ENCODE results near the gene KATNB1. TPM values are rescaled to one million over a fixed set of nuclear protein-coding genes. Genes with fewer than 3 reads are reported as not detected.
"Not testable (repeated sequence)": the region's sequence is repeated elsewhere in the genome, so short reads cannot be mapped to it uniquely, and the experiment has no call there.

KATNB1 gene
- polyA plus RNA-seq, 2 donors: 10.5 to 16.5 TPM

GRCh38 chr16:57794849-57795430 is 59.4 kb downstream of the KATNB1 start:
- Histone ChIP-seq H3K4me1 (ENCODE audit: control insufficient read depth in 2 of 2, insufficient read depth in 2 of 2, low read length in 1 of 2) (peaks cover 3 to 9% of the 10 kb centered on the region in 2 donors), H3K27me3 (ENCODE audit: control insufficient read depth in 1 of 2, insufficient read depth in 2 of 2, low read length in 2 of 2) (no peaks in the 10 kb centered on the region), H3K9me3 (ENCODE audit: control insufficient read depth in 2 of 2, insufficient read depth in 1 of 2, low read depth in 1 of 2, low read length in 1 of 2) (no peaks in the 10 kb centered on the region), H3K27ac (ENCODE audit: low read depth in 2 of 2, low read length in 1 of 2) (no peak overlapping the region), H3K4me3 (ENCODE audit: low read depth in 1 of 2, low read length in 2 of 2) (no peak overlapping the region), H3K36me3 (ENCODE audit: control insufficient read depth in 2 of 2, insufficient read depth in 2 of 2, low read length in 1 of 2) (peaks cover 0 to 8% of the 10 kb centered on the region in 2 donors)
- 84 to 89% methylated on average over 18 of the region's 18 CpGs for WGBS, 2 donors

- WGBS, 2 donors: 30 to 41% methylated on average over 9 of the region's 9 CpGs
- Histone ChIP-seq H3K36me3 (ENCODE audit: control insufficient read depth in 2 of 2, insufficient read depth in 2 of 2, low read length in 1 of 2) (peaks cover 0 to 8% of the 10 kb centered on the region in 2 donors), H3K9me3 (ENCODE audit: control insufficient read depth in 2 of 2, insufficient read depth in 1 of 2, low read depth in 1 of 2, low read length in 1 of 2) (no peaks in the 10 kb centered on the region), H3K27me3 (ENCODE audit: control insufficient read depth in 1 of 2, insufficient read depth in 2 of 2, low read length in 2 of 2) (no peaks in the 10 kb centered on the region), H3K4me1 (ENCODE audit: control insufficient read depth in 2 of 2, insufficient read depth in 2 of 2, low read length in 1 of 2) (peaks cover 6 to 13% of the 10 kb centered on the region in 2 donors), H3K27ac (ENCODE audit: low read depth in 2 of 2, low read length in 1 of 2) (no peak overlapping the region), H3K4me3 (ENCODE audit: low read depth in 1 of 2, low read length in 2 of 2) (peak overlapping the region; percentile 32 to 36)
Measured at GRCh38 chr16:57795431-57795878, 59.9 kb downstream of the KATNB1 start.

- H3K27ac ChIP-seq (ENCODE audit: low read depth in 2 of 2, low read length in 1 of 2); H3K9me3 ChIP-seq (ENCODE audit: control insufficient read depth in 2 of 2, insufficient read depth in 1 of 2, low read depth in 1 of 2, low read length in 1 of 2); H3K36me3 ChIP-seq (ENCODE audit: control insufficient read depth in 2 of 2, insufficient read depth in 2 of 2, low read length in 1 of 2); H3K27me3 ChIP-seq (ENCODE audit: control insufficient read depth in 1 of 2, insufficient read depth in 2 of 2, low read length in 2 of 2): not testable (repeated sequence)
- 84 to 90% methylated on average over 5 of the region's 5 CpGs for WGBS, 2 donors
- H3K4me1 ChIP-seq (ENCODE audit: control insufficient read depth in 2 of 2, insufficient read depth in 2 of 2, low read length in 1 of 2): peaks cover 6 to 14% of the 10 kb centered on the region in 2 donors
- H3K4me3 ChIP-seq (ENCODE audit: low read depth in 1 of 2, low read length in 2 of 2): peak overlapping the region; percentile 4 to 50
Measured at GRCh38 chr16:57796014-57796413, 60.4 kb downstream of the KATNB1 start.

- peaks cover 6 to 15% of the 10 kb centered on the region in 2 donors for H3K4me1 ChIP-seq (ENCODE audit: control insufficient read depth in 2 of 2, insufficient read depth in 2 of 2, low read length in 1 of 2)
- no peaks in the 10 kb centered on the region for H3K27me3 ChIP-seq (ENCODE audit: control insufficient read depth in 1 of 2, insufficient read depth in 2 of 2, low read length in 2 of 2)
- peaks cover 0 to 4% of the 10 kb centered on the region in 2 donors for H3K36me3 ChIP-seq (ENCODE audit: control insufficient read depth in 2 of 2, insufficient read depth in 2 of 2, low read length in 1 of 2)
- H3K27ac ChIP-seq (ENCODE audit: low read depth in 2 of 2, low read length in 1 of 2): peak overlapping the region; percentile 81 to 87
- H3K9me3 ChIP-seq (ENCODE audit: control insufficient read depth in 2 of 2, insufficient read depth in 1 of 2, low read depth in 1 of 2, low read length in 1 of 2): no peaks in the 10 kb centered on the region
- 56 to 70% methylated on average over 13 of the region's 13 CpGs for WGBS, 2 donors
- H3K4me3 ChIP-seq (ENCODE audit: low read depth in 1 of 2, low read length in 2 of 2): peak overlapping the region; percentile 50 to 59
Measured at GRCh38 chr16:57797216-57797525, 61.6 kb downstream of the KATNB1 start.

- 31 to 47% methylated on average over 42 of the region's 42 CpGs for WGBS, 2 donors
- Histone ChIP-seq H3K36me3 (ENCODE audit: control insufficient read depth in 2 of 2, insufficient read depth in 2 of 2, low read length in 1 of 2) (peaks cover 0 to 4% of the 10 kb centered on the region in 2 donors), H3K27ac (ENCODE audit: low read depth in 2 of 2, low read length in 1 of 2) (peak overlapping the region; percentile 81 to 87), H3K4me3 (ENCODE audit: low read depth in 1 of 2, low read length in 2 of 2) (peak overlapping the region; percentile 50 to 59), H3K4me1 (ENCODE audit: control insufficient read depth in 2 of 2, insufficient read depth in 2 of 2, low read length in 1 of 2) (peaks cover 8 to 18% of the 10 kb centered on the region in 2 donors), H3K9me3 (ENCODE audit: control insufficient read depth in 2 of 2, insufficient read depth in 1 of 2, low read depth in 1 of 2, low read length in 1 of 2) (no peaks in the 10 kb centered on the region), H3K27me3 (ENCODE audit: control insufficient read depth in 1 of 2, insufficient read depth in 2 of 2, low read length in 2 of 2) (no peaks in the 10 kb centered on the region)
Measured at GRCh38 chr16:57797526-57798266, 62.1 kb downstream of the KATNB1 start.

- no peaks in the 10 kb centered on the region for H3K9me3 ChIP-seq (ENCODE audit: control insufficient read depth in 2 of 2, insufficient read depth in 1 of 2, low read depth in 1 of 2, low read length in 1 of 2)
- peak overlapping the region; percentile 5 to 43 for H3K27ac ChIP-seq (ENCODE audit: low read depth in 2 of 2, low read length in 1 of 2)
- WGBS, 2 donors: 68 to 69% methylated on average over 16 of the region's 16 CpGs
- H3K27me3 ChIP-seq (ENCODE audit: control insufficient read depth in 1 of 2, insufficient read depth in 2 of 2, low read length in 2 of 2): no peaks in the 10 kb centered on the region
- peaks cover 10 to 22% of the 10 kb centered on the region in 2 donors for H3K4me1 ChIP-seq (ENCODE audit: control insufficient read depth in 2 of 2, insufficient read depth in 2 of 2, low read length in 1 of 2)
- H3K4me3 ChIP-seq (ENCODE audit: low read depth in 1 of 2, low read length in 2 of 2): peak overlapping the region; percentile 50 to 59
- H3K36me3 ChIP-seq (ENCODE audit: control insufficient read depth in 2 of 2, insufficient read depth in 2 of 2, low read length in 1 of 2): peaks cover 0 to 4% of the 10 kb centered on the region in 2 donors
Measured at GRCh38 chr16:57798267-57798810, 62.8 kb downstream of the KATNB1 start.

- H3K36me3 ChIP-seq (ENCODE audit: control insufficient read depth in 2 of 2, insufficient read depth in 2 of 2, low read length in 1 of 2): peaks cover 0 to 4% of the 10 kb centered on the region in 2 donors
- H3K27me3 ChIP-seq (ENCODE audit: control insufficient read depth in 1 of 2, insufficient read depth in 2 of 2, low read length in 2 of 2): no peaks in the 10 kb centered on the region
- peaks cover 10 to 22% of the 10 kb centered on the region in 2 donors for H3K4me1 ChIP-seq (ENCODE audit: control insufficient read depth in 2 of 2, insufficient read depth in 2 of 2, low read length in 1 of 2)
- WGBS, 2 donors: 55 to 73% methylated on average over 6 of the region's 6 CpGs
- no peaks in the 10 kb centered on the region for H3K9me3 ChIP-seq (ENCODE audit: control insufficient read depth in 2 of 2, insufficient read depth in 1 of 2, low read depth in 1 of 2, low read length in 1 of 2)
- no peak overlapping the region for H3K27ac ChIP-seq (ENCODE audit: low read depth in 2 of 2, low read length in 1 of 2)
- peak overlapping the region in 1 of 2 donors; percentile 25 for H3K4me3 ChIP-seq (ENCODE audit: low read depth in 1 of 2, low read length in 2 of 2)
Measured at GRCh38 chr16:57798953-57799599, 63.5 kb downstream of the KATNB1 start.

- H3K27ac ChIP-seq (ENCODE audit: low read depth in 2 of 2, low read length in 1 of 2): no peak overlapping the region
- 49 to 62% methylated on average over 5 of the region's 5 CpGs for WGBS, 2 donors
- H3K4me3 ChIP-seq (ENCODE audit: low read depth in 1 of 2, low read length in 2 of 2): peak overlapping the region in 1 of 2 donors; percentile 25
- H3K36me3 ChIP-seq (ENCODE audit: control insufficient read depth in 2 of 2, insufficient read depth in 2 of 2, low read length in 1 of 2): peaks cover 0 to 4% of the 10 kb centered on the region in 2 donors
- H3K9me3 ChIP-seq (ENCODE audit: control insufficient read depth in 2 of 2, insufficient read depth in 1 of 2, low read depth in 1 of 2, low read length in 1 of 2): no peaks in the 10 kb centered on the region
- no peaks in the 10 kb centered on the region for H3K27me3 ChIP-seq (ENCODE audit: control insufficient read depth in 1 of 2, insufficient read depth in 2 of 2, low read length in 2 of 2)
- peaks cover 10 to 22% of the 10 kb centered on the region in 2 donors for H3K4me1 ChIP-seq (ENCODE audit: control insufficient read depth in 2 of 2, insufficient read depth in 2 of 2, low read length in 1 of 2)
Measured at GRCh38 chr16:57799600-57800199, 64.1 kb downstream of the KATNB1 start.
